GM23338 (cell line): ENCODE measurements around the gene PCNT. TPM values are rescaled to one million over a fixed set of nuclear protein-coding genes. Genes with fewer than 3 reads are reported as not detected.
A peak's percentile ranks its signal among the peaks of the same experiment; 100 is the strongest.

Experiments
- ATAC-seq: fragments of 200-7000 bp; cut with Tn5 transposase; 3 replicates; pipeline ENCODE4 v1.9.1; 2020
- DNase-seq: peaks from one replicate; pipeline ENCODE4 v3.0.0-alpha.2; 2015; ENCODE audit warnings: low spot score
- H2AFZ ChIP-seq: fragments of 200-600 bp; sonication (generic); 2 replicates; pipeline ENCODE4 v1.8.0; 2016; ENCODE audit warnings: antibody characterized with exemption, mild to moderate bottlenecking, moderate library complexity
- H3F3A ChIP-seq: fragments of 200-600 bp; sonication (generic); replicated peaks from 2 replicates; pipeline ENCODE4 v1.8.0; 2017; ENCODE audit warnings: antibody characterized with exemption, mixed run types, low read depth
- H3K27ac ChIP-seq: fragments of 200-600 bp; sonication (generic); 2 replicates; pipeline ENCODE4 v1.6.1; 2016; ENCODE audit warnings: low read depth
- H3K27me3 ChIP-seq: fragments of 200-600 bp; sonication (generic); 2 replicates; pipeline ENCODE4 v1.8.0; 2016; ENCODE audit warnings: mild to moderate bottlenecking, mixed run types, moderate library complexity; ENCODE audit not compliant: insufficient read depth
- H3K36me3 ChIP-seq: fragments of 200-600 bp; sonication (generic); 2 replicates; pipeline ENCODE4 v1.8.0; 2016; ENCODE audit warnings: mild to moderate bottlenecking; ENCODE audit not compliant: insufficient read depth
- H3K4me1 ChIP-seq: fragments of 200-600 bp; sonication (generic); 2 replicates; pipeline ENCODE4 v1.8.0; 2016; ENCODE audit warnings: mild to moderate bottlenecking, moderate library complexity; ENCODE audit not compliant: insufficient read depth
- H3K4me2 ChIP-seq: fragments of 200-600 bp; sonication (generic); 2 replicates; pipeline ENCODE4 v1.7.1; 2017; ENCODE audit warnings: mixed run types
- H3K4me3 ChIP-seq: fragments of 200-600 bp; sonication (generic); 2 replicates; pipeline ENCODE4 v1.6.1; 2016; ENCODE audit warnings: mixed run types
- H3K79me2 ChIP-seq: fragments of 200-600 bp; sonication (generic); replicated peaks from 2 replicates; pipeline ENCODE4 v1.8.0; 2017; ENCODE audit warnings: mild to moderate bottlenecking; ENCODE audit not compliant: insufficient read depth
- H3K9me2 ChIP-seq: fragments of 200-600 bp; sonication (generic); 2 replicates; pipeline ENCODE4 v1.8.0; 2017; ENCODE audit not compliant: insufficient read depth
- H4K20me1 ChIP-seq: fragments of 200-600 bp; sonication (generic); replicated peaks from 2 replicates; pipeline ENCODE4 v1.8.0; 2017; ENCODE audit warnings: mild to moderate bottlenecking; ENCODE audit not compliant: insufficient read depth
- H3K27ac Mint-ChIP-seq: 2 replicates; pipeline ENCODE4 v1.8.0; 2020; ENCODE audit warnings: inconsistent platforms, mild to moderate bottlenecking, moderate library complexity, mixed read lengths
- H3K27me3 Mint-ChIP-seq: 3 replicates; pipeline ENCODE4 v1.8.0; 2022; ENCODE audit warnings: low read depth, mild to moderate bottlenecking, moderate library complexity, mixed read lengths, inconsistent platforms; ENCODE audit not compliant: insufficient read depth, poor library complexity
- H3K36me3 Mint-ChIP-seq: 3 replicates; pipeline ENCODE4 v1.8.0; 2021; ENCODE audit warnings: low read depth, mild to moderate bottlenecking, inconsistent platforms, moderate library complexity, mixed read lengths
- H3K4me1 Mint-ChIP-seq: 3 replicates; pipeline ENCODE4 v1.8.0; 2020; ENCODE audit warnings: mild to moderate bottlenecking, inconsistent platforms, mixed read lengths
- H3K4me3 Mint-ChIP-seq: 3 replicates; pipeline ENCODE4 v1.8.0; 2021; ENCODE audit warnings: moderate library complexity, mild to moderate bottlenecking, inconsistent platforms, mixed read lengths
- H3K9me3 Mint-ChIP-seq: 3 replicates; pipeline ENCODE4 v1.8.0; 2020; ENCODE audit warnings: moderate library complexity, mild to moderate bottlenecking, inconsistent platforms, mixed read lengths
- CREB1 ChIP-seq: fragments of 250-450 bp; sonication (Bioruptor Pico); IDR thresholded peaks from 2 replicates; pipeline ENCODE4 v1.5.0; 2020; ENCODE audit warnings: low read depth, mild to moderate bottlenecking, moderate library complexity
- CTCF ChIP-seq, 2 experiments: fragments of 200-600 bp in 1 of 2; sonication (generic) in 1 of 2; conservative IDR thresholded peaks; 2 replicates each; pipeline versions ENCODE4 v1.5.1 to v1.6.1; 2016 to 2017; ENCODE audit warnings: antibody characterized with exemption in 2 of 2, low read depth in 2 of 2, mild to moderate bottlenecking in 2 of 2, moderate library complexity in 1 of 2
- EZH2phosphoT487 ChIP-seq: fragments of 200-600 bp; sonication (generic); IDR thresholded peaks from one replicate; pipeline ENCODE4 v1.8.1; 2018; ENCODE audit warnings: antibody characterized with exemption; ENCODE audit not compliant: unreplicated experiment
- JUNB ChIP-seq: IDR thresholded peaks from one replicate; pipeline ENCODE4 v1.6.1; 2016; ENCODE audit warnings: antibody characterized with exemption; ENCODE audit not compliant: unreplicated experiment
- NANOG ChIP-seq: IDR thresholded peaks from 2 replicates; pipeline ENCODE4 v1.6.1; 2016; ENCODE audit warnings: antibody characterized with exemption, borderline replicate concordance
- REST ChIP-seq: IDR thresholded peaks from one replicate; pipeline ENCODE4 v1.6.1; 2018; ENCODE audit warnings: antibody characterized with exemption; ENCODE audit not compliant: unreplicated experiment
- ZNF114 ChIP-seq: fragments of 250-450 bp; sonication (Bioruptor Pico); IDR thresholded peaks from 2 replicates; pipeline ENCODE4 v1.5.0; 2020; ENCODE audit warnings: mild to moderate bottlenecking, moderate library complexity
- ZNF331 ChIP-seq: fragments of 250-450 bp; sonication (Bioruptor Pico); IDR thresholded peaks from 2 replicates; pipeline ENCODE4 v1.5.0; 2020; ENCODE audit warnings: low read depth, mild to moderate bottlenecking, moderate library complexity
- ZNF462 ChIP-seq: fragments of 250-450 bp; sonication (Bioruptor Pico); IDR thresholded peaks from 2 replicates; pipeline ENCODE4 v1.5.0; 2020; ENCODE audit warnings: mild to moderate bottlenecking, moderate library complexity
- polyA plus RNA-seq: library from polyadenylated mRNA; unstranded; fragments of >200 nt; fragmentation: Nextera tagmentation; extraction: Ambion mirVana; gene quantifications from 2 replicates; pipeline ENCODE4 v1.2.1, GENCODE V29; 2016
- total RNA-seq: library from RNA; depleted of rRNA; stranded (reverse); fragments of >200 nt; shearing (Covaris generic); gene quantifications from 2 replicates; pipeline ENCODE4 v1.2.3, GENCODE V29; 2014
- TF ChIP-seq, protein P1 (sequence below): IDR thresholded peaks from 2 replicates; pipeline ENCODE4 v1.6.1; 2016; ENCODE audit warnings: antibody characterized with exemption

PCNT gene
- total and polyA plus RNA-seq, 2 experiments from 2014 or later: 39.6 to 46.1 TPM

DNA sequence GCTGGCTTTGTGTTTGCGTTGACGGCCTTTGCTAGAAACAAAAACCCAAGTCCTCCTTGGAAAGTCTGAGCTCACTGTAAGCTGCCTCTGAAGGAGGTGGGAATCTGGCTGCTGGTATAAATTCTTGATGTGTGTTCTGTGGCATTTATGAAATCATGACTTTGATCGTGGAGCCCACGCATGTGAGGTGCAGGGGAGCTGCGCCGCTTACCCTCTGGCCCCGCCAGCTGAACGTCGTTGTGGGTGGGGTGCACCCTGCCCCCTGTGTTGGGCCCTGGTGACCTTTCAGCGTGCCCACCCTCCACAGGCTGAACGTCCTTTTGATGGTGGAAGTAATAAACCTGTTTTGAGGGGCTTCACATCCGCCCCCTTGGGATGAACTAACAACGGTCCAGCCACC lies 113.6 kb downstream of the PCNT start:
- TF ChIP-seq JUNB (no peak), REST (no peak), ZNF114 (CRISPR knock-in tag) (no peak), ZNF462 (CRISPR knock-in tag) (no peak), NANOG (no peak), CTCF (conservative IDR thresholded peaks at IDR 0.05; ENCODE audit: low read depth in 2 of 2) (no peak), CREB1 (CRISPR knock-in tag) (no peak), ZNF331 (CRISPR knock-in tag) (no peak), EZH2phosphoT487 (no peak)
- TF ChIP-seq, protein P1, sequence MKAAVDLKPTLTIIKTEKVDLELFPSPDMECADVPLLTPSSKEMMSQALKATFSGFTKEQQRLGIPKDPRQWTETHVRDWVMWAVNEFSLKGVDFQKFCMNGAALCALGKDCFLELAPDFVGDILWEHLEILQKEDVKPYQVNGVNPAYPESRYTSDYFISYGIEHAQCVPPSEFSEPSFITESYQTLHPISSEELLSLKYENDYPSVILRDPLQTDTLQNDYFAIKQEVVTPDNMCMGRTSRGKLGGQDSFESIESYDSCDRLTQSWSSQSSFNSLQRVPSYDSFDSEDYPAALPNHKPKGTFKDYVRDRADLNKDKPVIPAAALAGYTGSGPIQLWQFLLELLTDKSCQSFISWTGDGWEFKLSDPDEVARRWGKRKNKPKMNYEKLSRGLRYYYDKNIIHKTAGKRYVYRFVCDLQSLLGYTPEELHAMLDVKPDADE: no peak
- Mint-ChIP-seq H3K27me3 (peaks cover 7% of the 10 kb centered on the region), H3K36me3 (peaks cover 69% of the 10 kb centered on the region), H3K4me1 (no peaks in the 10 kb centered on the region), H3K9me3 (no peaks in the 10 kb centered on the region; the same call in 2 of the 3 replicates), H3K27ac (peak overlapping the region; percentile 74; the same call in 1 of the 2 replicates), H3K4me3 (no peak overlapping the region)
- Histone ChIP-seq H3K4me3 (no peak overlapping the region), H3K79me2 (no peaks in the 10 kb centered on the region; the same call in 1 of the 2 replicates), H3K27ac (no peak overlapping the region), H2AFZ (no peak overlapping the region), H3F3A (0 out of 2 replicates have a peak, but pooled peaks cover 6% of the 10 kb centered on the region), H3K27me3 (no peaks in the 10 kb centered on the region), H3K4me1 (no peaks in the 10 kb centered on the region), H4K20me1 (no peaks in the 10 kb centered on the region; the same call in 1 of the 2 replicates), H3K36me3 (peaks cover 4% of the 10 kb centered on the region; the same call in 1 of the 2 replicates), H3K9me2 (no peaks in the 10 kb centered on the region), H3K4me2 (no peak overlapping the region)
- ATAC-seq (no peak), DNase-seq (no peak)
